HCT116 (cell line): ENCODE measurements around the gene PITPNC1.

Experiments used
- EZH2 ChIP-seq: fragments of 200-600 bp; sonication (generic); IDR thresholded peaks from 2 replicates; pipeline ENCODE4 v1.6.1; 2017; ENCODE audit warnings: antibody characterized with exemption, mixed run types
- TF ChIP-seq, protein P1 (sequence below), 3 experiments: fragments of 200-600 bp in 1 of 3; sonication (generic) in 1 of 3; IDR thresholded peaks in 2 of 3; conservative IDR thresholded peaks in 1 of 3; 2 replicates each; pipeline ENCODE4 v1.5.1; 2012 to 2017; ENCODE audit warnings: low read depth in 2 of 3, low read length in 2 of 3, antibody characterized with exemption in 1 of 3, borderline replicate concordance in 1 of 3, control low read depth in 1 of 3, mild to moderate bottlenecking in 1 of 3, mixed read lengths in 1 of 3, mixed run types in 1 of 3, moderate library complexity in 1 of 3; ENCODE audit not compliant: insufficient read depth in 1 of 3

DNA sequence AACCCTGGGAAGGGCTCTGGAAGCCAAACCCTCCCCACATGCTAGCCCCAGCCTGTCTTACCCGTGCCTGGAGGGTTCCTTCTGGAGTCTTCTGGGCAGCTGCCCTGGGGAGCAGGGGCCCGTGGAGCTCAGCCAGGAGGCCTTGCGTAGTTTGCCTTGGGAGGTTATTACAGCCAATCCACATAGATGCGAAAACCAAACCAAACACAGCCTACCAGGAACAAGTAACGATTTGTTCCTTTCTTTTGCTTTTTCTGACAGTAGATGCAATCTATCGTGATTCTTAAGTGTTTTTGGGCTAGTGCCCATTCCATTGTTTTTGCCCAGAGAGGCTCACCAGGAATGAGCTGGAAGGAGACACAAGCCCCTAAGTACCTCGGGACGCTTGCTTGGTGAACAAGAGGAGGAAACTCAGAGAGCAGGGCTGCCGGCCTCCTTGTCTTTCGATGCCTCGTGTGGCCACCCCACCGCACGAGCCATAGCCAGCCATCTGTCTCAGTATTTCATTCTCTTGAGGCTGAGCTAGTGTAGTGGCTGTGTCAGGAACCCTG is 238.0 kb downstream of the PITPNC1 start:
- TF ChIP-seq, protein P1, sequence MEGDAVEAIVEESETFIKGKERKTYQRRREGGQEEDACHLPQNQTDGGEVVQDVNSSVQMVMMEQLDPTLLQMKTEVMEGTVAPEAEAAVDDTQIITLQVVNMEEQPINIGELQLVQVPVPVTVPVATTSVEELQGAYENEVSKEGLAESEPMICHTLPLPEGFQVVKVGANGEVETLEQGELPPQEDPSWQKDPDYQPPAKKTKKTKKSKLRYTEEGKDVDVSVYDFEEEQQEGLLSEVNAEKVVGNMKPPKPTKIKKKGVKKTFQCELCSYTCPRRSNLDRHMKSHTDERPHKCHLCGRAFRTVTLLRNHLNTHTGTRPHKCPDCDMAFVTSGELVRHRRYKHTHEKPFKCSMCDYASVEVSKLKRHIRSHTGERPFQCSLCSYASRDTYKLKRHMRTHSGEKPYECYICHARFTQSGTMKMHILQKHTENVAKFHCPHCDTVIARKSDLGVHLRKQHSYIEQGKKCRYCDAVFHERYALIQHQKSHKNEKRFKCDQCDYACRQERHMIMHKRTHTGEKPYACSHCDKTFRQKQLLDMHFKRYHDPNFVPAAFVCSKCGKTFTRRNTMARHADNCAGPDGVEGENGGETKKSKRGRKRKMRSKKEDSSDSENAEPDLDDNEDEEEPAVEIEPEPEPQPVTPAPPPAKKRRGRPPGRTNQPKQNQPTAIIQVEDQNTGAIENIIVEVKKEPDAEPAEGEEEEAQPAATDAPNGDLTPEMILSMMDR (IDR thresholded peaks at IDR 0.05 in 2 of 3, conservative IDR thresholded peaks at IDR 0.05 in 1 of 3; ENCODE audit: borderline replicate concordance in 1 of 3, insufficient read depth in 1 of 3, low read depth in 2 of 3, low read length in 2 of 3), result no peak
- no peak for TF ChIP-seq EZH2
